Measurements from ENCODE around the gene MS4A15.

MS4A15 gene

DNA sequence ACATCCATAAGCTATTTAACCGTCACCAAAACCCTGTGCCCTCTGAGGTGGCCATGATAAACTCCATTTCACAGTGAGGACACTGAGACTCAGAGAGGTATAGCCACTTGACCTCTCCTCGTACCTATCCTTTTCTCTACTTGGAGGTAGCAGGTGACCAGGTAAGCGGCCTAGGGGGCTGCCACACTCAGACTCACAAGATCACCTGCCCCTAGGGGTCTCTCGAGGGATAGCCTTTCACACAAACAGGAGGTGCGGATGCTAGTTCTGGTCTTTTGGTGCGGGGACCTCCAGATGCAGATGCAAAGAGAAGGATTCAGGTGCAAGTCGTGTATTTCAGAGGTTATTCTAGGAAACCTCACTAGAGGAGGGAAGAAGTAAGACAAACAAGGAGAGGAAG lies 17.6 kb upstream of the MS4A15 start:
- H3K27ac ChIP-seq (replicated peaks) = no peak overlapping the region
- DNase-seq (ENCODE audit: low read depth in 1 of 2, low spot score in 1 of 2) = no peak
- no peak for TF ChIP-seq POLR2AphosphoS5 (IDR thresholded peaks at IDR 0.05; ENCODE audit: low read depth)
- TF ChIP-seq, protein P1, sequence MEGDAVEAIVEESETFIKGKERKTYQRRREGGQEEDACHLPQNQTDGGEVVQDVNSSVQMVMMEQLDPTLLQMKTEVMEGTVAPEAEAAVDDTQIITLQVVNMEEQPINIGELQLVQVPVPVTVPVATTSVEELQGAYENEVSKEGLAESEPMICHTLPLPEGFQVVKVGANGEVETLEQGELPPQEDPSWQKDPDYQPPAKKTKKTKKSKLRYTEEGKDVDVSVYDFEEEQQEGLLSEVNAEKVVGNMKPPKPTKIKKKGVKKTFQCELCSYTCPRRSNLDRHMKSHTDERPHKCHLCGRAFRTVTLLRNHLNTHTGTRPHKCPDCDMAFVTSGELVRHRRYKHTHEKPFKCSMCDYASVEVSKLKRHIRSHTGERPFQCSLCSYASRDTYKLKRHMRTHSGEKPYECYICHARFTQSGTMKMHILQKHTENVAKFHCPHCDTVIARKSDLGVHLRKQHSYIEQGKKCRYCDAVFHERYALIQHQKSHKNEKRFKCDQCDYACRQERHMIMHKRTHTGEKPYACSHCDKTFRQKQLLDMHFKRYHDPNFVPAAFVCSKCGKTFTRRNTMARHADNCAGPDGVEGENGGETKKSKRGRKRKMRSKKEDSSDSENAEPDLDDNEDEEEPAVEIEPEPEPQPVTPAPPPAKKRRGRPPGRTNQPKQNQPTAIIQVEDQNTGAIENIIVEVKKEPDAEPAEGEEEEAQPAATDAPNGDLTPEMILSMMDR (IDR thresholded peaks at IDR 0.05; ENCODE audit: insufficient read depth, low read length) = no peak
- TF ChIP-seq, protein P2, sequence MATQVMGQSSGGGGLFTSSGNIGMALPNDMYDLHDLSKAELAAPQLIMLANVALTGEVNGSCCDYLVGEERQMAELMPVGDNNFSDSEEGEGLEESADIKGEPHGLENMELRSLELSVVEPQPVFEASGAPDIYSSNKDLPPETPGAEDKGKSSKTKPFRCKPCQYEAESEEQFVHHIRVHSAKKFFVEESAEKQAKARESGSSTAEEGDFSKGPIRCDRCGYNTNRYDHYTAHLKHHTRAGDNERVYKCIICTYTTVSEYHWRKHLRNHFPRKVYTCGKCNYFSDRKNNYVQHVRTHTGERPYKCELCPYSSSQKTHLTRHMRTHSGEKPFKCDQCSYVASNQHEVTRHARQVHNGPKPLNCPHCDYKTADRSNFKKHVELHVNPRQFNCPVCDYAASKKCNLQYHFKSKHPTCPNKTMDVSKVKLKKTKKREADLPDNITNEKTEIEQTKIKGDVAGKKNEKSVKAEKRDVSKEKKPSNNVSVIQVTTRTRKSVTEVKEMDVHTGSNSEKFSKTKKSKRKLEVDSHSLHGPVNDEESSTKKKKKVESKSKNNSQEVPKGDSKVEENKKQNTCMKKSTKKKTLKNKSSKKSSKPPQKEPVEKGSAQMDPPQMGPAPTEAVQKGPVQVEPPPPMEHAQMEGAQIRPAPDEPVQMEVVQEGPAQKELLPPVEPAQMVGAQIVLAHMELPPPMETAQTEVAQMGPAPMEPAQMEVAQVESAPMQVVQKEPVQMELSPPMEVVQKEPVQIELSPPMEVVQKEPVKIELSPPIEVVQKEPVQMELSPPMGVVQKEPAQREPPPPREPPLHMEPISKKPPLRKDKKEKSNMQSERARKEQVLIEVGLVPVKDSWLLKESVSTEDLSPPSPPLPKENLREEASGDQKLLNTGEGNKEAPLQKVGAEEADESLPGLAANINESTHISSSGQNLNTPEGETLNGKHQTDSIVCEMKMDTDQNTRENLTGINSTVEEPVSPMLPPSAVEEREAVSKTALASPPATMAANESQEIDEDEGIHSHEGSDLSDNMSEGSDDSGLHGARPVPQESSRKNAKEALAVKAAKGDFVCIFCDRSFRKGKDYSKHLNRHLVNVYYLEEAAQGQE (IDR thresholded peaks at IDR 0.05; ENCODE audit: insufficient replicate concordance, low read depth) = no peak
- no peak for TF ChIP-seq SPI1 (IDR thresholded peaks at IDR 0.05; ENCODE audit: borderline replicate concordance, low read depth)
- no peak for TF ChIP-seq GABPA (IDR thresholded peaks at IDR 0.05; ENCODE audit: low read depth)
- no peak overlapping the region for H3K4me3 ChIP-seq (replicated peaks; ENCODE audit: insufficient read depth, low read length)
- no peaks in the 10 kb centered on the region for H3K27me3 ChIP-seq (ENCODE audit: insufficient read depth, poor library complexity, severe bottlenecking)

DNA sequence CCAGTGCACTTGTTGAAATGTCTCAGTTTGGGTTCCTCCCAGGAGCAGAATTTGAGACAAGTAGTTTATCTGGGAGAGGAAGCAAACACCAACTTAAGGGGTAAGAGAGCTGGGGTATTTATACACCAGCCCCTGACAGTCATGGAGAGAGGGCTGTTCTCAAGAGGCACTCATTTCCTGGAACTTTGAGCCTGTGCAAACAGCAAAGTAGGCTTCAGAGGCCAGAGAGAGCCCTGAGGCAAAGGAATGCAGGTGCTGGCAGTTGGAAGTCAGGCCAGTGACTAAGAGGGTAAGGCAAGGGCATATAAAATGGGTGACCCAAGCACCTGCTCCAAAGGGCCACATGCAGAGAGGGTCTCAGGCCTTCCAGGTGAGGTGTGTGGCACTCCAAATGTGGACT lies 16.1 kb upstream of the MS4A15 start:
- no peak for DNase-seq (ENCODE audit: low read depth in 1 of 2, low spot score in 1 of 2)
- TF ChIP-seq SPI1 (IDR thresholded peaks at IDR 0.05; ENCODE audit: borderline replicate concordance, low read depth) = no peak
- TF ChIP-seq, protein P1 (IDR thresholded peaks at IDR 0.05; ENCODE audit: insufficient read depth, low read length) = no peak
- TF ChIP-seq, protein P2 (IDR thresholded peaks at IDR 0.05; ENCODE audit: insufficient replicate concordance, low read depth) = no peak
- TF ChIP-seq GABPA (IDR thresholded peaks at IDR 0.05; ENCODE audit: low read depth) = no peak
- TF ChIP-seq POLR2AphosphoS5 (IDR thresholded peaks at IDR 0.05; ENCODE audit: low read depth) = no peak

DNA sequence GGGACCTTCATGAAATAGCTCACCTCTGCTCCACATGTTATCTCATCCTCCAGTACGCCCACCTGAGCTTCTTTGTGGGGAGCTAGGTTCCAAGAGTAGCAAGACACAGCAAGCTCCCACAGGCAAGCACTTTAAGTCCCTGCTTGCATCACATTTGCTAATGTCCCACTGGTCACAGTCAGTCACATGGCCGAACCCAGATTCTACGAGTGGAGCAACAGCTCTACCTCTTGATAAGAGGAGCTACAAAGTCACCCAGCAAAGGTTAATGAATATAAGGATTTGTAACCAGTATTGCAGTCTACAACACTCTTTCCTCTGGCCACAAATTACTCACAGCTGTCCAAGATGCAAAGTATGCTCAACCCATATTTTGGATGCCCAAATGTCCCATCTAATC lies 15.2 kb upstream of the MS4A15 start:
- TF ChIP-seq, protein P2 (IDR thresholded peaks at IDR 0.05; ENCODE audit: insufficient replicate concordance, low read depth) = no peak
- TF ChIP-seq SPI1 (IDR thresholded peaks at IDR 0.05; ENCODE audit: borderline replicate concordance, low read depth) = no peak
- TF ChIP-seq GABPA (IDR thresholded peaks at IDR 0.05; ENCODE audit: low read depth) = no peak
- no peak for TF ChIP-seq POLR2AphosphoS5 (IDR thresholded peaks at IDR 0.05; ENCODE audit: low read depth)
- TF ChIP-seq, protein P1 (IDR thresholded peaks at IDR 0.05; ENCODE audit: insufficient read depth, low read length) = no peak
- no peaks in the 10 kb centered on the region for H3K27me3 ChIP-seq (ENCODE audit: insufficient read depth, poor library complexity, severe bottlenecking)
- no peak overlapping the region for H3K4me3 ChIP-seq (replicated peaks; ENCODE audit: insufficient read depth, low read length)
- no peak overlapping the region for H3K27ac ChIP-seq (replicated peaks)
- no peak for DNase-seq (ENCODE audit: low read depth in 1 of 2, low spot score in 1 of 2)

More for the DNA sequence above, 16.1 kb upstream of the MS4A15 start:
- no peak overlapping the region for H3K27ac ChIP-seq (replicated peaks)
- no peaks in the 10 kb centered on the region for H3K27me3 ChIP-seq (ENCODE audit: insufficient read depth, poor library complexity, severe bottlenecking)
- no peak overlapping the region for H3K4me3 ChIP-seq (replicated peaks; ENCODE audit: insufficient read depth, low read length)
